Trophoblast cell (in vitro differentiated cells and primary cell): ENCODE results near the gene C11orf21.

Source experiments
- DNase-seq, 2 donors: peaks; one replicate each; pipeline ENCODE4 v3.0.0-alpha.2; 2016
- H2AFZ ChIP-seq: 2 replicates; pipeline ENCODE4 v1.6.1; 2013; ENCODE audit warnings: low read length, moderate library complexity, mild to moderate bottlenecking; ENCODE audit not compliant: insufficient read depth, poor library complexity
- H2AK5ac ChIP-seq: 2 replicates; pipeline ENCODE4 v1.6.1; 2013; ENCODE audit warnings: mild to moderate bottlenecking, low read length
- H2BK120ac ChIP-seq: 2 replicates; pipeline ENCODE4 v1.6.1; 2013; ENCODE audit warnings: low read length, mild to moderate bottlenecking, moderate library complexity; ENCODE audit not compliant: insufficient read depth, poor library complexity
- H2BK12ac ChIP-seq: 2 replicates; pipeline ENCODE4 v1.6.1; 2013; ENCODE audit warnings: mild to moderate bottlenecking, low read length, moderate library complexity
- H2BK5ac ChIP-seq: 2 replicates; pipeline ENCODE4 v1.6.1; 2013; ENCODE audit warnings: low read length, low read depth, moderate library complexity, mild to moderate bottlenecking; ENCODE audit not compliant: poor library complexity
- H3K14ac ChIP-seq: 2 replicates; pipeline ENCODE4 v1.6.1; 2013; ENCODE audit warnings: mild to moderate bottlenecking, low read length
- H3K18ac ChIP-seq: 2 replicates; pipeline ENCODE4 v1.6.1; 2013; ENCODE audit warnings: mild to moderate bottlenecking, low read length
- H3K23ac ChIP-seq: 2 replicates; pipeline ENCODE4 v1.6.1; 2013; ENCODE audit warnings: low read length
- H3K27ac ChIP-seq: 2 replicates; pipeline ENCODE4 v1.5.1; 2013; ENCODE audit warnings: low read depth, mild to moderate bottlenecking, inconsistent platforms, low read length, moderate library complexity
- H3K27me3 ChIP-seq: 2 replicates; pipeline ENCODE4 v1.6.1; 2013; ENCODE audit warnings: inconsistent platforms, mild to moderate bottlenecking, low read length, moderate library complexity; ENCODE audit not compliant: insufficient read depth
- H3K36me3 ChIP-seq, 2 experiments: 1 replicate in 1 of 2; 2 replicates in 1 of 2; pipeline ENCODE4 v1.6.1; 2013; ENCODE audit warnings: low read length in 2 of 2, mild to moderate bottlenecking in 2 of 2, moderate library complexity in 1 of 2; ENCODE audit not compliant: insufficient read depth in 2 of 2, control insufficient read depth in 1 of 2
- H3K4ac ChIP-seq: 2 replicates; pipeline ENCODE4 v1.6.1; 2013; ENCODE audit warnings: low read depth, mild to moderate bottlenecking, low read length, moderate library complexity
- H3K4me1 ChIP-seq, 2 experiments: 1 replicate in 1 of 2; 2 replicates in 1 of 2; pipeline ENCODE4 v1.6.1; 2013; ENCODE audit warnings: low read length in 2 of 2, mild to moderate bottlenecking in 2 of 2, moderate library complexity in 1 of 2; ENCODE audit not compliant: insufficient read depth in 2 of 2, control insufficient read depth in 1 of 2
- H3K4me2 ChIP-seq: 2 replicates; pipeline ENCODE4 v1.6.1; 2013; ENCODE audit warnings: inconsistent platforms, mild to moderate bottlenecking, low read length, moderate library complexity
- H3K4me3 ChIP-seq: 2 replicates; pipeline ENCODE4 v1.5.1; 2013; ENCODE audit warnings: mild to moderate bottlenecking, low read depth, low read length, inconsistent platforms
- H3K79me1 ChIP-seq: one replicate; pipeline ENCODE4 v1.6.1; 2013; ENCODE audit warnings: low read length
- H3K79me2 ChIP-seq: 2 replicates; pipeline ENCODE4 v1.6.1; 2013; ENCODE audit warnings: low read length, mild to moderate bottlenecking; ENCODE audit not compliant: control insufficient read depth, insufficient read depth, poor library complexity
- H3K9ac ChIP-seq: 2 replicates; pipeline ENCODE4 v1.6.1; 2013; ENCODE audit warnings: mild to moderate bottlenecking, low read length
- H3K9me3 ChIP-seq: 2 replicates; pipeline ENCODE4 v1.6.1; 2013; ENCODE audit warnings: low read depth, mild to moderate bottlenecking, control low read depth, inconsistent platforms, low read length; ENCODE audit not compliant: insufficient read depth
- H4K12ac ChIP-seq: 2 replicates; pipeline ENCODE4 v1.6.1; 2013; ENCODE audit warnings: low read depth, mild to moderate bottlenecking, low read length, moderate library complexity
- H4K8ac ChIP-seq: 2 replicates; pipeline ENCODE4 v1.6.1; 2013; ENCODE audit warnings: low read depth, mild to moderate bottlenecking, low read length, moderate library complexity
- H4K91ac ChIP-seq: one replicate; pipeline ENCODE4 v1.6.1; 2013; ENCODE audit warnings: low read depth, mild to moderate bottlenecking, low read length, moderate library complexity
- WGBS: extraction: QIAGEN DNeasy Blood & Tissue Kit; methylation state at CpG from one replicate; pipeline ENCODE4 v1.1.7; 2013; ENCODE audit warnings: missing lambda C conversion rate; ENCODE audit not compliant: insufficient read length, insufficient coverage; ENCODE audit errors: extremely low coverage; 5-methylcytosine and 5-hydroxymethylcytosine counted together

C11orf21 gene

GRCh38 chr11:2318707-2319106 is 17.0 kb upstream of the C11orf21 start:
- Histone ChIP-seq H3K14ac (no peak overlapping the region), H3K4me2 (no peak overlapping the region), H4K8ac (no peak overlapping the region), H2BK5ac (no peak overlapping the region), H3K27me3 (no peaks in the 10 kb centered on the region), H3K9me3 (peaks cover 14% of the 10 kb centered on the region), H4K91ac (no peak overlapping the region), H3K4me3 (no peak overlapping the region), H2AK5ac (no peak overlapping the region), H3K23ac (no peak overlapping the region), H3K79me2 (no peaks in the 10 kb centered on the region), H3K4me1 (no peaks in the 10 kb centered on the region), H2BK12ac (no peak overlapping the region), H3K18ac (no peak overlapping the region), H4K12ac (no peak overlapping the region), H3K36me3 (no peaks in the 10 kb centered on the region), H3K4ac (no peak overlapping the region), H2BK120ac (no peak overlapping the region), H2AFZ (no peak overlapping the region), H3K79me1 (no peaks in the 10 kb centered on the region), H3K9ac (no peak overlapping the region), H3K27ac (no peak overlapping the region)
- DNase-seq: no peak
- no CpG with 5 or more reads among the region's 7 CpGs for WGBS

GRCh38 chr11:2318123-2318522 is 16.4 kb upstream of the C11orf21 start:
- Histone ChIP-seq H2AFZ (no peak overlapping the region), H2BK12ac (no peak overlapping the region), H3K79me2 (no peaks in the 10 kb centered on the region), H3K23ac (no peak overlapping the region), H3K9ac (no peak overlapping the region), H2AK5ac (no peak overlapping the region), H3K4me2 (no peak overlapping the region), H3K79me1 (no peaks in the 10 kb centered on the region), H4K91ac (no peak overlapping the region), H2BK5ac (no peak overlapping the region), H4K8ac (no peak overlapping the region), H3K36me3 (no peaks in the 10 kb centered on the region), H3K18ac (no peak overlapping the region), H2BK120ac (no peak overlapping the region), H3K27ac (no peak overlapping the region), H3K4ac (no peak overlapping the region), H3K4me3 (no peak overlapping the region), H3K4me1 (no peaks in the 10 kb centered on the region), H3K14ac (no peak overlapping the region), H4K12ac (no peak overlapping the region), H3K9me3 (peaks cover 15% of the 10 kb centered on the region), H3K27me3 (no peaks in the 10 kb centered on the region)
- no peak for DNase-seq
- no CpG with 5 or more reads among the region's 4 CpGs for WGBS

GRCh38 chr11:2317354-2318050 is 15.8 kb upstream of the C11orf21 start:
- Histone ChIP-seq H3K36me3 (no peaks in the 10 kb centered on the region), H2AK5ac (no peak overlapping the region), H3K14ac (no peak overlapping the region), H4K8ac (no peak overlapping the region), H3K27me3 (no peaks in the 10 kb centered on the region), H2AFZ (no peak overlapping the region), H3K79me1 (no peaks in the 10 kb centered on the region), H3K23ac (no peak overlapping the region), H2BK5ac (no peak overlapping the region), H3K4ac (no peak overlapping the region), H2BK120ac (no peak overlapping the region), H3K27ac (no peak overlapping the region), H4K12ac (no peak overlapping the region), H3K4me3 (no peak overlapping the region), H3K79me2 (no peaks in the 10 kb centered on the region), H3K9ac (no peak overlapping the region), H4K91ac (no peak overlapping the region), H3K4me1 (no peaks in the 10 kb centered on the region), H3K4me2 (no peak overlapping the region), H2BK12ac (no peak overlapping the region), H3K9me3 (peaks cover 15% of the 10 kb centered on the region), H3K18ac (no peak overlapping the region)
- DNase-seq: no peak
- no CpG with 5 or more reads among the region's 17 CpGs for WGBS

- no peak overlapping the region for H3K4ac ChIP-seq
- no peak overlapping the region for H3K23ac ChIP-seq
- H2BK12ac ChIP-seq: no peak overlapping the region
- H3K79me2 ChIP-seq: no peaks in the 10 kb centered on the region
- peaks cover 15% of the 10 kb centered on the region for H3K9me3 ChIP-seq
- no peak overlapping the region for H4K91ac ChIP-seq
- H2AFZ ChIP-seq: no peak overlapping the region
- no peak overlapping the region for H2BK5ac ChIP-seq
- no peak for DNase-seq
- no peak overlapping the region for H3K4me3 ChIP-seq
- H3K36me3 ChIP-seq: no peaks in the 10 kb centered on the region
- no peak overlapping the region for H3K9ac ChIP-seq
- no peak overlapping the region for H2AK5ac ChIP-seq
- H3K27me3 ChIP-seq: no peaks in the 10 kb centered on the region
- H3K4me2 ChIP-seq: no peak overlapping the region
- H3K14ac ChIP-seq: no peak overlapping the region
- no peaks in the 10 kb centered on the region for H3K79me1 ChIP-seq
- H4K12ac ChIP-seq: no peak overlapping the region
- H3K4me1 ChIP-seq: no peaks in the 10 kb centered on the region
- H2BK120ac ChIP-seq: no peak overlapping the region
- no CpG with 5 or more reads among the region's 3 CpGs for WGBS
- H3K27ac ChIP-seq: no peak overlapping the region
- no peak overlapping the region for H3K18ac ChIP-seq
- no peak overlapping the region for H4K8ac ChIP-seq
These were observed 15.2 kb upstream of the C11orf21 start for GRCh38 chr11:2316963-2317244.
